Gastroesophageal sphincter (tissue), 3 donors: Measurements from ENCODE around the gene ARHGEF11.

Source experiments
- POLR2A ChIP-seq, 2 donors: fragments of 450-650 bp; IDR thresholded peaks; one replicate each; pipeline ENCODE4 v1.6.1; 2017; ENCODE audit warnings: antibody characterized with exemption in 2 of 2, mild to moderate bottlenecking in 2 of 2, moderate library complexity in 1 of 2
- TF ChIP-seq, protein P1 (sequence below), 4 experiments: fragments of 200-600 bp in 2 of 4; fragments of 450-650 bp in 2 of 4; sonication (generic) in 1 of 4; IDR thresholded peaks; one replicate each; pipeline ENCODE4 v1.5.1; 2017 to 2019; ENCODE audit warnings: antibody characterized with exemption in 4 of 4, mild to moderate bottlenecking in 2 of 4, moderate library complexity in 2 of 4

DNA sequence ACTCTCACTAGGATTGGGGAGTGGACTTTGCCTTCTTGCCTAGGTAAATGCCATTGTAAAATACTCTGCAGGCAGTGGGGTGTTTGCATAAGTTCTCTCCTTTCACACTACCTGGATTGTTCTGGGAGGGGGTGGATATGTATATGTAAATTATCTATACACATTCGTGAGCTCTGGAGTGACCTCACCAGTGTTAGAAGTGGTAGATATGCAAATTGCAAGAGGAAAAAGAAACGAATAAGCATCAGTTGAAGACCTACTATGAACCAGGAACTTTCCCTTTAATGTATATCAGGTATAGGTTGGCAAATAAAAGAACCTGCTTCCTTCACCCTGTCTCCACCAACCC, 1.5 kb upstream of the ARHGEF11 start:
- TF ChIP-seq, protein P1, sequence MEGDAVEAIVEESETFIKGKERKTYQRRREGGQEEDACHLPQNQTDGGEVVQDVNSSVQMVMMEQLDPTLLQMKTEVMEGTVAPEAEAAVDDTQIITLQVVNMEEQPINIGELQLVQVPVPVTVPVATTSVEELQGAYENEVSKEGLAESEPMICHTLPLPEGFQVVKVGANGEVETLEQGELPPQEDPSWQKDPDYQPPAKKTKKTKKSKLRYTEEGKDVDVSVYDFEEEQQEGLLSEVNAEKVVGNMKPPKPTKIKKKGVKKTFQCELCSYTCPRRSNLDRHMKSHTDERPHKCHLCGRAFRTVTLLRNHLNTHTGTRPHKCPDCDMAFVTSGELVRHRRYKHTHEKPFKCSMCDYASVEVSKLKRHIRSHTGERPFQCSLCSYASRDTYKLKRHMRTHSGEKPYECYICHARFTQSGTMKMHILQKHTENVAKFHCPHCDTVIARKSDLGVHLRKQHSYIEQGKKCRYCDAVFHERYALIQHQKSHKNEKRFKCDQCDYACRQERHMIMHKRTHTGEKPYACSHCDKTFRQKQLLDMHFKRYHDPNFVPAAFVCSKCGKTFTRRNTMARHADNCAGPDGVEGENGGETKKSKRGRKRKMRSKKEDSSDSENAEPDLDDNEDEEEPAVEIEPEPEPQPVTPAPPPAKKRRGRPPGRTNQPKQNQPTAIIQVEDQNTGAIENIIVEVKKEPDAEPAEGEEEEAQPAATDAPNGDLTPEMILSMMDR (IDR thresholded peaks at IDR 0.05) = no peak
- TF ChIP-seq POLR2A (IDR thresholded peaks at IDR 0.05) = no peak
